Activated T-helper 9 cell treated with anti-CD3 and anti-CD28 coated beads, Interleukin-2, amount 50 U/mL, for 16 hours (primary cell): ENCODE results near the gene BRIP1.

Source experiments
- DNase-seq: peaks from one replicate; pipeline ENCODE4 v3.0.0-alpha.2; 2020; ENCODE audit warnings: low read depth

Gene BRIP1

GRCh38 chr17:61660746-61661485, 202.4 kb downstream of the BRIP1 start:
- no peak for DNase-seq

- DNase-seq: no peak
Measured at GRCh38 chr17:61659437-61659836, 203.9 kb downstream of the BRIP1 start.

GRCh38 chr17:61658183-61658582, 205.1 kb downstream of the BRIP1 start:
- DNase-seq: no peak

- DNase-seq: no peak
Measured at GRCh38 chr17:61657338-61657737, 206.0 kb downstream of the BRIP1 start.

GRCh38 chr17:61656721-61657217, 206.6 kb downstream of the BRIP1 start:
- no peak for DNase-seq

GRCh38 chr17:61650749-61651148, 212.6 kb downstream of the BRIP1 start:
- no peak for DNase-seq

- DNase-seq: no peak
Measured at GRCh38 chr17:61648587-61648986, 214.7 kb downstream of the BRIP1 start.

- DNase-seq: no peak
Measured at GRCh38 chr17:61647047-61647446, 216.3 kb downstream of the BRIP1 start.

- no peak for DNase-seq
Measured at GRCh38 chr17:61646482-61646881, 216.8 kb downstream of the BRIP1 start.

- DNase-seq: no peak
Measured at GRCh38 chr17:61645920-61646319, 217.4 kb downstream of the BRIP1 start.

- no peak for DNase-seq
Measured at GRCh38 chr17:61644800-61645774, 218.2 kb downstream of the BRIP1 start.

GRCh38 chr17:61642768-61643167, 220.6 kb downstream of the BRIP1 start:
- DNase-seq: no peak

- DNase-seq: no peak
Measured at GRCh38 chr17:61641715-61642114, 221.6 kb downstream of the BRIP1 start.

- DNase-seq: no peak
Measured at GRCh38 chr17:61641084-61641483, 222.2 kb downstream of the BRIP1 start.

GRCh38 chr17:61639818-61640217, 223.5 kb downstream of the BRIP1 start:
- DNase-seq: no peak

GRCh38 chr17:61638087-61638486, 225.2 kb downstream of the BRIP1 start:
- no peak for DNase-seq

- peak; percentile 7 for DNase-seq
Measured at GRCh38 chr17:61635913-61636432, 227.4 kb downstream of the BRIP1 start.

- DNase-seq: no peak
Measured at GRCh38 chr17:61634942-61635538, 228.3 kb downstream of the BRIP1 start.

- DNase-seq: no peak
Measured at GRCh38 chr17:61634011-61634539, 229.3 kb downstream of the BRIP1 start.

GRCh38 chr17:61632826-61633225, 230.5 kb downstream of the BRIP1 start:
- DNase-seq: no peak

GRCh38 chr17:61631800-61632199, 231.5 kb downstream of the BRIP1 start:
- no peak for DNase-seq
